WTC11 (cell line): Measurements from ENCODE around the gene CORO7. TPM values are rescaled to one million over a fixed set of nuclear protein-coding genes. Genes with fewer than 3 reads are reported as not detected.

ENCODE experiments used
- ATAC-seq: fragments of 200-7000 bp; cut with Tn5 transposase; 2 replicates; pipeline ENCODE4 v1.10.0; 2021; ENCODE audit warnings: mild to moderate bottlenecking, moderate library complexity
- CTCF ChIA-PET: fragments of 300-600 bp; sonication (Branson Sonifier 250); formaldehyde crosslinking; loops from one replicate; lab custom pipeline; 2021; ENCODE audit warnings: antibody characterized with exemption; lab: Charles Lee
- POLR2A ChIA-PET: fragments of 350-600 bp; sonication (Branson Sonifier 250); formaldehyde crosslinking; loops from one replicate; lab custom pipeline; 2021; ENCODE audit warnings: antibody characterized with exemption; lab: Charles Lee
- DNase-seq: peaks from one replicate; pipeline ENCODE4 v3.0.0; 2021; ENCODE audit warnings: low spot score
- H3K27ac Mint-ChIP-seq: 2 replicates; pipeline ENCODE4 v1.8.0; 2021; ENCODE audit warnings: mixed read lengths
- H3K27me3 Mint-ChIP-seq: 2 replicates; pipeline ENCODE4 v1.8.0; 2021; ENCODE audit warnings: low read depth, mild to moderate bottlenecking, moderate library complexity, mixed read lengths
- H3K36me3 Mint-ChIP-seq: 2 replicates; pipeline ENCODE4 v1.8.0; 2021; ENCODE audit warnings: mixed read lengths
- H3K4me1 Mint-ChIP-seq: 2 replicates; pipeline ENCODE4 v1.8.0; 2022; ENCODE audit warnings: mixed read lengths
- H3K4me3 Mint-ChIP-seq: 2 replicates; pipeline ENCODE4 v1.8.0; 2021; ENCODE audit warnings: mild to moderate bottlenecking, moderate library complexity, mixed read lengths
- H3K9me3 Mint-ChIP-seq: 2 replicates; pipeline ENCODE4 v1.8.0; 2021; ENCODE audit warnings: mixed read lengths
- CREM ChIP-seq: sonication (generic); formaldehyde crosslinking; IDR thresholded peaks from 2 replicates; pipeline ENCODE4 v1.8.1; 2022; ENCODE audit warnings: mild to moderate bottlenecking, missing genetic modification reagents, moderate library complexity
- ELF4 ChIP-seq: sonication (generic); formaldehyde crosslinking; IDR thresholded peaks from 2 replicates; pipeline ENCODE4 v1.8.1; 2022; ENCODE audit warnings: low read depth, mild to moderate bottlenecking, moderate library complexity, missing genetic modification reagents
- ESRRA ChIP-seq: sonication (generic); formaldehyde crosslinking; IDR thresholded peaks from 2 replicates; pipeline ENCODE4 v1.8.1; 2022; ENCODE audit warnings: mild to moderate bottlenecking, missing genetic modification reagents, borderline replicate concordance
- GRHL2 ChIP-seq: fragments of 250-450 bp; sonication (Bioruptor Pico); IDR thresholded peaks from 2 replicates; pipeline ENCODE4 v1.8.0; 2022; ENCODE audit warnings: mild to moderate bottlenecking, moderate library complexity; ENCODE audit not compliant: insufficient replicate concordance, severe bottlenecking
- MYBL2 ChIP-seq: sonication (generic); formaldehyde crosslinking; IDR thresholded peaks from 2 replicates; pipeline ENCODE4 v1.8.1; 2023; ENCODE audit warnings: mild to moderate bottlenecking, moderate library complexity, missing genetic modification reagents
- PRRX2 ChIP-seq: fragments of 250-450 bp; sonication (Bioruptor Pico); IDR thresholded peaks from 2 replicates; pipeline ENCODE4 v1.8.0; 2021; ENCODE audit warnings: mild to moderate bottlenecking
- RELA ChIP-seq: sonication (generic); formaldehyde crosslinking; IDR thresholded peaks from 2 replicates; pipeline ENCODE4 v1.8.1; 2022; ENCODE audit warnings: missing genetic modification reagents, mild to moderate bottlenecking, borderline replicate concordance
- TCF7 ChIP-seq: sonication (generic); formaldehyde crosslinking; IDR thresholded peaks from 2 replicates; pipeline ENCODE4 v1.8.0; 2022; ENCODE audit warnings: mild to moderate bottlenecking, low read depth, missing genetic modification reagents, moderate library complexity
- ZNF219 ChIP-seq: sonication (generic); formaldehyde crosslinking; IDR thresholded peaks from 2 replicates; pipeline ENCODE4 v1.8.0; 2023; ENCODE audit warnings: missing genetic modification reagents, mild to moderate bottlenecking, borderline replicate concordance
- ZNF263 ChIP-seq: sonication (generic); formaldehyde crosslinking; IDR thresholded peaks from 2 replicates; pipeline ENCODE4 v1.8.1; 2022; ENCODE audit warnings: low read depth, mild to moderate bottlenecking, moderate library complexity, missing genetic modification reagents
- ZNF671 ChIP-seq: fragments of 250-450 bp; sonication (Bioruptor Pico); IDR thresholded peaks from 2 replicates; pipeline ENCODE4 v1.8.0; 2021; ENCODE audit warnings: mild to moderate bottlenecking
- total RNA-seq: library from RNA; stranded (reverse); gene quantifications from 3 replicates; pipeline ENCODE4 v1.2.3, GENCODE V29; 2021
- TF ChIP-seq, protein P1 (sequence below): sonication (generic); formaldehyde crosslinking; IDR thresholded peaks from 2 replicates; pipeline ENCODE4 v1.8.0; 2023; ENCODE audit warnings: missing genetic modification reagents
- TF ChIP-seq, protein P2 (sequence below): sonication (generic); formaldehyde crosslinking; conservative IDR thresholded peaks from 2 replicates; pipeline ENCODE4 v1.8.1; 2023; ENCODE audit warnings: mild to moderate bottlenecking, low read depth, missing genetic modification reagents, moderate library complexity
- TF ChIP-seq, protein P3 (sequence below): sonication (generic); formaldehyde crosslinking; IDR thresholded peaks from 2 replicates; pipeline ENCODE4 v1.8.1; 2023; ENCODE audit warnings: mild to moderate bottlenecking, missing genetic modification reagents, moderate library complexity
- TF ChIP-seq, protein P4 (sequence below): sonication (generic); formaldehyde crosslinking; IDR thresholded peaks from 2 replicates; pipeline ENCODE4 v1.8.1; 2022; ENCODE audit warnings: missing genetic modification reagents, borderline replicate concordance
- TF ChIP-seq, protein P5 (sequence below): sonication (generic); formaldehyde crosslinking; IDR thresholded peaks from 2 replicates; pipeline ENCODE4 v1.8.1; 2022; ENCODE audit warnings: low read depth, mild to moderate bottlenecking, moderate library complexity, missing genetic modification reagents, borderline replicate concordance

CORO7 gene
- total RNA-seq, 1 experiment from 2014 or later = 45.5 TPM

DNA sequence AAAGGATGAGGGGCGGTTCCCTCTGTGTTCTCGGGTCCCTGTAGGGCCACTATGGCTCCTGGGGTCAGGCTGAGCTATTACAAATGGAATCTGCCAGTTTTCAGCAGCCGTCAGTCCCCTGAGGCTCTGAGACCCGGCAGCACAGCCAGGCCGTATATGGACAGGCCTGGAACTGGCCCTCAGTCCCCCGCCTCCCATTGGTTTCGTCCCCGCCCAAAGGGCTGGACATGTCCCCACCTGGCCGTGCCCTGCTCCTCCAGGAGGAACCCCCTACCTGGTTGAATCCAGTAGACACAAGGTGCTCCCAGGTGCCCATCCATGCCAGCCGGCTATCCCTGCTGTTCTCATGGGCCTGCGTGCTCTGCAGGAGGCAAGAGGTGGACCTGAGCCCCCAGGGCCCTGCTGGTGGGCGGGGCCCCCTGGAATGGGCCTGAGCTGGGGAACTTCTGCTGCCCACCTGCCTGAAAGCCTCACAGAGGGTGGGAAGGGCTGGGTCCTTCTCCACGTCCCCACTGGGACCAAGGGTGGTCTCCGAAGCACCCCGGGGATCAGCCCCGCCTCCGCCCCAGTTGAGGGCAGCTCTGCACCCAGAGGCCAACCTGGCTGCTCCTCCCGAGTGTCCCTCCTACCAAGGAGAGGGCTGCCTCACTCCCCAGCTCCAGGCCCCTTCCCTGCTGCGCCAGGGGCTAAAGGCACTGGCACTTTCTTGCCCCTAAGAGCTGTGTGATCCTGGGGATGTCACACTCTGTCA lies 27.9 kb downstream of the CORO7 start (continued):
- no peak for TF ChIP-seq ZNF219
- TF ChIP-seq, protein P1, sequence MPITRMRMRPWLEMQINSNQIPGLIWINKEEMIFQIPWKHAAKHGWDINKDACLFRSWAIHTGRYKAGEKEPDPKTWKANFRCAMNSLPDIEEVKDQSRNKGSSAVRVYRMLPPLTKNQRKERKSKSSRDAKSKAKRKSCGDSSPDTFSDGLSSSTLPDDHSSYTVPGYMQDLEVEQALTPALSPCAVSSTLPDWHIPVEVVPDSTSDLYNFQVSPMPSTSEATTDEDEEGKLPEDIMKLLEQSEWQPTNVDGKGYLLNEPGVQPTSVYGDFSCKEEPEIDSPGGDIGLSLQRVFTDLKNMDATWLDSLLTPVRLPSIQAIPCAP (CRISPR knock-in tag) = no peak
- no peak for TF ChIP-seq GRHL2 (CRISPR knock-in tag)
- no peak for TF ChIP-seq CREM
- no peak for TF ChIP-seq ELF4
- TF ChIP-seq, protein P2, sequence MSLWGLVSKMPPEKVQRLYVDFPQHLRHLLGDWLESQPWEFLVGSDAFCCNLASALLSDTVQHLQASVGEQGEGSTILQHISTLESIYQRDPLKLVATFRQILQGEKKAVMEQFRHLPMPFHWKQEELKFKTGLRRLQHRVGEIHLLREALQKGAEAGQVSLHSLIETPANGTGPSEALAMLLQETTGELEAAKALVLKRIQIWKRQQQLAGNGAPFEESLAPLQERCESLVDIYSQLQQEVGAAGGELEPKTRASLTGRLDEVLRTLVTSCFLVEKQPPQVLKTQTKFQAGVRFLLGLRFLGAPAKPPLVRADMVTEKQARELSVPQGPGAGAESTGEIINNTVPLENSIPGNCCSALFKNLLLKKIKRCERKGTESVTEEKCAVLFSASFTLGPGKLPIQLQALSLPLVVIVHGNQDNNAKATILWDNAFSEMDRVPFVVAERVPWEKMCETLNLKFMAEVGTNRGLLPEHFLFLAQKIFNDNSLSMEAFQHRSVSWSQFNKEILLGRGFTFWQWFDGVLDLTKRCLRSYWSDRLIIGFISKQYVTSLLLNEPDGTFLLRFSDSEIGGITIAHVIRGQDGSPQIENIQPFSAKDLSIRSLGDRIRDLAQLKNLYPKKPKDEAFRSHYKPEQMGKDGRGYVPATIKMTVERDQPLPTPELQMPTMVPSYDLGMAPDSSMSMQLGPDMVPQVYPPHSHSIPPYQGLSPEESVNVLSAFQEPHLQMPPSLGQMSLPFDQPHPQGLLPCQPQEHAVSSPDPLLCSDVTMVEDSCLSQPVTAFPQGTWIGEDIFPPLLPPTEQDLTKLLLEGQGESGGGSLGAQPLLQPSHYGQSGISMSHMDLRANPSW (CRISPR knock-in tag) = no peak
- TF ChIP-seq ZNF263 (CRISPR knock-in tag) = no peak
- TF ChIP-seq, protein P3, sequence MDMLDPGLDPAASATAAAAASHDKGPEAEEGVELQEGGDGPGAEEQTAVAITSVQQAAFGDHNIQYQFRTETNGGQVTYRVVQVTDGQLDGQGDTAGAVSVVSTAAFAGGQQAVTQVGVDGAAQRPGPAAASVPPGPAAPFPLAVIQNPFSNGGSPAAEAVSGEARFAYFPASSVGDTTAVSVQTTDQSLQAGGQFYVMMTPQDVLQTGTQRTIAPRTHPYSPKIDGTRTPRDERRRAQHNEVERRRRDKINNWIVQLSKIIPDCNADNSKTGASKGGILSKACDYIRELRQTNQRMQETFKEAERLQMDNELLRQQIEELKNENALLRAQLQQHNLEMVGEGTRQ (CRISPR knock-in tag) = no peak
- no peak for TF ChIP-seq MYBL2
- TF ChIP-seq, all 79 proteins: peak for 0

DNA sequence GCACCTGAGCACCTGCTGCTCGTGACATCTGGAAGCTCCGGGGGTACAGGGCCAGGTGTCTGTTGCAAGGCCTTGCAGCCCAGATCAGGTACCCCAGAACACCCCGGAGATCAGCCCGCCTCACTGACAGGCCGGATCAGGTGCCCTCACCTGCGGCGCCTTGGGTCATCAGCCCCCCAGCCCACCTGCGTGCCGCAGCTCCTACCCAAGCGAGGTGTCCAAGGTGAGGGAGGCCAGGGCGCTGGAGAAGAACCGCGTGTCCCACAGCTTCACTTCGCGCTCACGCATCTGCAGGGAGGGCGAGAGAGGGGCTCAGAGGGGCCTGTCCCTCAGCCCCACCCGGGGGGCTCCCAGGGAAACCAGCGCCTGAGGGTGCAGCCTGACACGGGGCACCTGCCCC lies 28.6 kb downstream of the CORO7 start:
- no peak overlapping the region for H3K4me3 Mint-ChIP-seq
- TF ChIP-seq PRRX2 (no peak), TCF7 (CRISPR knock-in tag) (no peak), RELA (CRISPR knock-in tag) (no peak), ESRRA (CRISPR knock-in tag) (no peak), ZNF671 (CRISPR knock-in tag) (no peak)
- TF ChIP-seq, protein P4, sequence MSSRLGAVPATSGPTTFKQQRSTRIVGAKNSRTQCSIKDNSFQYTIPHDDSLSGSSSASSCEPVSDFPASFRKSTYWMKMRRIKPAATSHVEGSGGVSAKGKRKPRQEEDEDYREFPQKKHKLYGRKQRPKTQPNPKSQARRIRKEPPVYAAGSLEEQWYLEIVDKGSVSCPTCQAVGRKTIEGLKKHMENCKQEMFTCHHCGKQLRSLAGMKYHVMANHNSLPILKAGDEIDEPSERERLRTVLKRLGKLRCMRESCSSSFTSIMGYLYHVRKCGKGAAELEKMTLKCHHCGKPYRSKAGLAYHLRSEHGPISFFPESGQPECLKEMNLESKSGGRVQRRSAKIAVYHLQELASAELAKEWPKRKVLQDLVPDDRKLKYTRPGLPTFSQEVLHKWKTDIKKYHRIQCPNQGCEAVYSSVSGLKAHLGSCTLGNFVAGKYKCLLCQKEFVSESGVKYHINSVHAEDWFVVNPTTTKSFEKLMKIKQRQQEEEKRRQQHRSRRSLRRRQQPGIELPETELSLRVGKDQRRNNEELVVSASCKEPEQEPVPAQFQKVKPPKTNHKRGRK = no peak
- TF ChIP-seq, protein P5, sequence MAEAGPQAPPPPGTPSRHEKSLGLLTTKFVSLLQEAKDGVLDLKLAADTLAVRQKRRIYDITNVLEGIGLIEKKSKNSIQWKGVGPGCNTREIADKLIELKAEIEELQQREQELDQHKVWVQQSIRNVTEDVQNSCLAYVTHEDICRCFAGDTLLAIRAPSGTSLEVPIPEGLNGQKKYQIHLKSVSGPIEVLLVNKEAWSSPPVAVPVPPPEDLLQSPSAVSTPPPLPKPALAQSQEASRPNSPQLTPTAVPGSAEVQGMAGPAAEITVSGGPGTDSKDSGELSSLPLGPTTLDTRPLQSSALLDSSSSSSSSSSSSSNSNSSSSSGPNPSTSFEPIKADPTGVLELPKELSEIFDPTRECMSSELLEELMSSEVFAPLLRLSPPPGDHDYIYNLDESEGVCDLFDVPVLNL (CRISPR knock-in tag) = no peak
- TF ChIP-seq, all 79 proteins: peak for 0
- DNase-seq (peak; percentile 11), ATAC-seq (no peak)
- no peaks in the 10 kb centered on the region for H3K27me3 Mint-ChIP-seq
- POLR2A ChIA-PET = interaction anchor here (1.7 kb wide), 1 partner anchor 14 kb away, joined by 5 read pairs; no protein-coding TSS in a partner anchor
- peaks cover 36% of the 10 kb centered on the region for H3K4me1 Mint-ChIP-seq
- CTCF ChIA-PET = interaction anchor here (2.1 to 9.6 kb wide), 4 partner anchors 13 to 134 kb away, joined by 8 to 316 read pairs (median 42); no protein-coding TSS in a partner anchor
- no peaks in the 10 kb centered on the region for H3K9me3 Mint-ChIP-seq
- no peaks in the 10 kb centered on the region for H3K36me3 Mint-ChIP-seq
- H3K27ac Mint-ChIP-seq = no peak overlapping the region
